CD4-positive, alpha-beta T cell treated with Interleukin-4 for 1 hour (primary cell): ENCODE data around the gene PKP4.

ENCODE experiments used
- DNase-seq, 2 donors: peaks; one replicate each; pipeline ENCODE4 v3.0.0-alpha.2; 2020 to 2022

PKP4 gene

DNA sequence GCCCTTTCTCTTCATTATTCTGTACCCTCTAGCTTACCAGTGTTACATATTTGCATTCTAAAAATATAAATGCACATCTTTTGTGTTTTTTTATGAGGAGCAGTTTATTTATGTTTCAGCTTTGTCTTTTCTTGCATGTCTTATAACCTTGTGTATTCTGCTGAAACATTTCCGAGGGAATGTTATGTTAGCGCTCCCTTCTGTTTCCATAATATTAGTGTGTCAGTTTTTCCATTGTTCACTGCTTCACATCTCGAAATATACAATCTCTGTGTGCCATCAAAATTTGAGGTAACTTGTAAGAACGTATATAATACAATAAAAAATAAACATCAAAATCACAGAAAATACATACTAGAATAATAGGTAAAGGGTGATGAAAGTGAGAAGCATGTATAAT lies 153.3 kb downstream of the PKP4 start:
- no peak for DNase-seq

DNA sequence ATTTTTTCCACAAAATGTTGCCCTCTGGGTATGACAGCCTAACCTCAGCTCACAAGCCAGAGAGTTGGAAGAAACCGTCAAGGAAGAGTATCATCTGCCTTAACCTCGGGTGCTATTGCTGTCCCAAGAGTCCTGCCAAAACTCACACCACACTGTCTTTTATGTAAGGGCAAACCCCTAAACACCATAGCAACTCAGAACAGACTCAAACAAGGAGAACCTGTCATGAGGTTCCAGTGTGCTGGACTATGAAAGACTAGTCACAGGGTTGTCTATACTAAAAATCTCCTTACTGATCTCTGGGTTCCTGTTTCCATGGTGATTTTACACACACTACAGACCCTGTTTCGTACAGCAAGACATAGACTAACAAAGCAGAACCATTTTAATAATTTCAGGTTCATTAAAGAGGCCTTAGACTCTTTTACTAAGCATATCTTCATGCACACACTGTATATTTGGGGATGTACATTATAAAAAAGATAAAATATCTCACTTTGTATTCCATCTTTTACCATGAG lies 159.8 kb downstream of the PKP4 start:
- no peak for DNase-seq

DNA sequence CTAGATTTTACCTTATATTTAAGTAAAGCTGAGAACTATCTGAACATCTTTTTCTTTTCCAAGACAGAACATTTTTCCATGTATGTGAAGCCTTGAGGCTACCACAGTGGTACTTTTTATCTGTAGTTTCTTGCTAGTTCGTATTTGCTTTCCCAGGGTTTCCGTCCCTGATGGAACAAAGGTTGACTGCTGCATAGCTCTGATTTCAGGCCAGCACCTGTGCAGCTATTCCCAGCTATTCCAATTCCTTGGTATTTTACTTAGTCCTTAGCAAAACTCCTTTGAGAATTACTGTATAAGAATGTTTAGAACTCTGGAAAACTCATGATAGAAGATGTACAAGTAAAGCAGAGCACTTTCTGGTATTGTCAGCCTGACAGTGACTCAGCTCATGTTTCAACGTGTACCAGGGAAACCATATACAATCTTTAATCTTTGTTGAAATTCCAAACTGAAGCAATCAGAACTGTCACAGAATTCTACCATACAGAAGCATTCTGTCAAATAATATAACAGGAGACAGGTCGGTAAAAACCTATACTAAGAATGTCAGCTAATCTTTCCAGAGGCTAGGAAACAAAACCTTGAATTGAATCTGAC lies 162.2 kb downstream of the PKP4 start:
- no peak for DNase-seq

DNA sequence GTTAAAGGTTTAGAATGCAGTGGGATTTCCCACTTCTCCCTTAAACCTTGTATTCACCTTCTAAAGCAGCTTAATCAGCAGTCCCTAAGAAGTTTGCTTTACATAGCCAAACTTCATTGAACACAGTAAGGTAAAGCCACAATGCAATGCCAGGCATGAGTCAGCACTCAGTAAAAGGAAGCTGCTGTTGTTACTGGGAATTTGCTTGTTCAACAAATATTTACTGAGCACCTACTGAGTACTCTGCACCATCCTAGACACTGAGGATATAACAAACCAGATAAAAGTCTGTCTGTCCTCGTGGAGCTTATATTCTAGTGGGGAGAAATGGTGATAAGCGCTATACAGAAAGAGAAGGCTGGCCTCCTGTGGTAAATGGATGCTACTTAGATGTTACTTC lies 162.7 kb downstream of the PKP4 start:
- no peak for DNase-seq

DNA sequence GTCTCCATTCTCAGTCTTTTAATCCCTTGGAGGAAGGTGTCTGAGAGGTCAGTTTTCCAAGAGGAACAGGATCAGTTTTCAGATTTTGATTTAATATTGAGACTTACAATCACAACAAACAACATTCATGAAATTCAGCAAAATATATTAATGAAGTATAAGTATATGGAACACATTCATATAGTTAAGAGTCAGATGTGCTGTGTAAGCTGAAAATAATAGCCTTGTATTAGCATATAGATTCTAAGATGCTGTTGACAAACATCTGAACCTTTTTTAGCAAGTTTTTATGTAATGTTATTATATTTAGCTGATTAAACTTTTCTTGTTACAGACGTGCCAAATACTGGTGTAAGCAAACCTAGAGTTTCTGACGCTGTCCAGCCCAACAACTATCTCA lies 163.9 kb downstream of the PKP4 start:
- no peak for DNase-seq

DNA sequence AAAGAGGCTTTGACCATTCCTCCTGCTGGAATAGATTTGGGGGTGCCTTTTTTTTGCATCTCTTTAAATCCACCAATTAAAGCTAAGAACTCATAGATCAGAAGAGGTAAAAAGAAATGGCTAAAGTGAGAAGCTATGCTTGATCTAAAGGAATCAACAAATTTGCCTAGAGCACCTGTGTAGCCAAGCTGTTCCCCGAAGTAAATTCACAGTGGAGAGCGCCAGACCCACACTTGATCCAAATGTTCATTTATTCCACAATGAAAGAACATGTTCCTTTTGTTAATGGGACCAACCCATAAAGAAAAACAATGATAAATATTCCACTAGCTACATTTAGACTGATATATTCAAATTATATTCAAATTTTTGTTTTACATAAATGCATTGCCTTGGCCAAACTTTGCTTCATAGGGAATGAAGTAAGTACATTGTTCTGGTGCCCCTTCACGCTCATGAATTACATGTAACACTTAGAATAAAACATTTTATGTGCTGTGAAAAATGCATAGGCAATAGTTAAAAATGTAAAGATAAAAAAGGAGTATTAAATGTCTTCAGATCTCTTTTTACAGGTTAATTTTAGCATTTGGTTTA lies 167.4 kb downstream of the PKP4 start:
- DNase-seq: no peak

DNA sequence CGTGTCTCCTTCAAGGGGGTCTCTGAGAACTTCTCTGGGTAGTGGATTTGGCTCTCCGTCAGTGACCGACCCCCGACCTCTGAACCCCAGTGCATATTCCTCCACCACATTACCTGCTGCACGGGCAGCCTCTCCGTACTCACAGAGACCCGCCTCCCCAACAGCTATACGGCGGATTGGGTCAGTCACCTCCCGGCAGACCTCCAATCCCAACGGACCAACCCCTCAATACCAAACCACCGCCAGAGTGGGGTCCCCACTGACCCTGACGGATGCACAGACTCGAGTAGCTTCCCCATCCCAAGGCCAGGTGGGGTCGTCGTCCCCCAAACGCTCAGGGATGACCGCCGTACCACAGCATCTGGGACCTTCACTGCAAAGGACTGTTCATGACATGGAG lies 168.2 kb downstream of the PKP4 start:
- DNase-seq: no peak

DNA sequence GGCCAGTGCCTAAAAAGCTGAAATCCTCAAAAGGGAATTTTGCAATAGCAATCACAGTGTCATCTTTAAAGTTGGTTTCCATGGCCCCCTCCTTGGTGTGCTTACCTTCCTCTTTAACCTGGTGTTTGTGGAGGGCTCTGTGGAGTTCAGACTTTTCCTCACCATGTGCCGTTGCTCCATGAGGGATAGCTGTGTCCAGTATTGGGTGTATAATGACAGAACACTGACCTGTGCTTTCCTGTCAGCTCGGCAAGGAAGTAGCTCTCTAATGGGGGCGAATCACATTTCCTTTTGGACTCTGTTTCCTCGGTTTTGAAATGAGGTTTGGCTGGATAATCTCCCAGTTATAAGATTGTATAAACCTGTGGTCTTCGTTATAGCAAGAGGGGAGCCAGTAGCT lies 172.4 kb downstream of the PKP4 start:
- DNase-seq: no peak

DNA sequence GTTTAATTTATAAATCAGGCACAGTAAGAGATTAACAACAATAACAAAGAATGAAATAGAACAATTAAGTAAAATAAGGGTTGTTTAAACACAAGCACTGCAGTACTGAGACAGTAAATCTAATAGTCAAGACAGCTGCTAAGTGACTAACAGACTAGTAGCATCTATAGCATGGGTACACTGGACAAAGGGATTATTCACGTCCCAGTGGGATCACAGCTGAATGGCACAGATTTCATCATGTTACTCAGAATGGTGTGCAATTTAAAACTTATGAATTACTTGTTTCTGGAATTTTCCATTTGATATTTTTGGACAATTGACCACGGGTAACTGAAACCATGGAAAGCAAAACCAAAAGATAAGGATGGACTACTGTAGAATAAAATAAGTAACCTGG lies 176.5 kb downstream of the PKP4 start:
- DNase-seq: no peak

DNA sequence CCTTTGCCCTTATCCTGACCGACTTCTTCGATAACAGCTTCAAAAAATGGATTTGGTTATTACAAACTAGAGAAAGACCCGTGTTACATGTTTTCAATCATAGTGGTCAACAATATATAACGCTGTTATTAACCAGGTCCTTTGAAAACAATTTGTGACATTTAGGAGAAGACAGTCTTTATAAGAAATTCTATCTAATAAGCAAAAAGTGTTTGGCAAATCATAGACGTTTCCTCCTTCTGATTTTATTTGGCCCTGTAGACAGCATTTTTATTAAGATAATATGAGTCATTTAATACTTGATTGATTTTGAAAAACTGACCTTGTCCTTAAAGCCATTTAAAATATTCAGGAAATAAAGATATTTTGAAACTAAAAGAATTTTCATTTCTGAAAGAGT lies 177.9 kb downstream of the PKP4 start:
- no peak for DNase-seq

DNA sequence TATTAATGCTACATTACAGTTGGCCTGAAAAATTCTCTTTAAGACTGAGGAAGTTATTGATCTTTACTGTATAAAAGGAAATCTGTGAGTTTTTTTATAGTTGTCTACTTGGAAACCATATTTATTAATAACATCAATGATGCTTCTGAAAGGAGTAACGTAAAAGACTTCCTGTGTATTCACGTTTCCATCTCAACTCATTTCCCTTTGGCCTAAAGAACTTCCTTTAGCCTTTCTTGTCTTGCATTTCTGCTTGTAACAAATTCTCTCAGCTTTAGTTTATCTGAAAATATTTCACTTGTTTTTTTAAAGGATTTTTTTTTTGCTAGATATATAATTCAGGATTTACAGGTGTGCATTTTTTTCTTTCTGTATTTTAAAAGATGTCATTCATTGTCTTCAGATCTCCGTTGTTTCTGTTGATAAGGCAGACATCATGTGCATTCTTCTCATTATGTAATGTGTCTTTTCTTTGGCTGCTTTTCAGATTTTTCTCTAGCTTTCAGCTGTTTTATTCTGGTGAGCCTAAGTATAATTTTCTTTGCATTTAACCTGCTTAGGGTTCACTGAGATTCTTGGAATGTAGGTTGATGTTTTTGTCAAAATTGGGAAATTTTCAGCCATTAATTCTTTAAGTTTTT lies 179.3 kb downstream of the PKP4 start:
- no peak for DNase-seq

DNA sequence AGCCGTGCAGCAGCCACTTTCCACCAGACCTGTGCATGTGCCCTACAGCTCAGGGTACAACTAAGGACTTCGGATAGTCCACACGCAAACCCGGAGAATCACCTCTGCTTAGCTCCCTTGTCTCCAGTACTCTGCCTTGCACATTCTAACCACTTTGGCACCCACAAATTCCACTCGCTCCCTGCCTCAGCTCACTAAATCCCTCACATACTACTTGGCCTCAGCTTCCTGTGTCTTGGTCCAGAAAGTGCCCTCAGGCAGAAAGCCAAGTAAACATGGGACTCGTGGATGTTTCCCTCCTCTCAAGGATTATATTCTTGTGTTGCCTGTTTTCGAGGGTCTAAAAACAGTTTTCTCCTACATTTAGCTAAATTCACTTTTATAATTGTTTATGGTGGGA lies 180.6 kb downstream of the PKP4 start:
- DNase-seq: no peak

DNA sequence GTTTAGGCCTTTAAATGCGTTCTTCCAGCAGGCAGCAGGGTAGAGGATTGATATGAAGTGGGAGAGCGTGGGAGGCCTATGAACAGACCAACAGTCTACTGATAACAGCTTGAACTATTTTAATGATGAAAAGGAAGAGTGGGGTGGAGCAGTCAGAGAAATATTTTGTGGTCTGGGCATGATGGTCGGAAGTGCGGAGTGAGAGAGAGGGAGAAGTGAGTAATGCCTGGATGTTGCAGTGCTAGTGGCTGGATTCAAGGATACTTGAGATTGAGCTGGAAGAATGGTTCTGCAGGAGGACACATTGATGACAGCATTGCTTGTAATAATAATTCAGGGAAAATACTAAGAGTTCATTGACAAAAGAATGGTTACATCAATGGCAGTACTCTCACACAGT lies 187.4 kb downstream of the PKP4 start:
- DNase-seq: no peak

DNA sequence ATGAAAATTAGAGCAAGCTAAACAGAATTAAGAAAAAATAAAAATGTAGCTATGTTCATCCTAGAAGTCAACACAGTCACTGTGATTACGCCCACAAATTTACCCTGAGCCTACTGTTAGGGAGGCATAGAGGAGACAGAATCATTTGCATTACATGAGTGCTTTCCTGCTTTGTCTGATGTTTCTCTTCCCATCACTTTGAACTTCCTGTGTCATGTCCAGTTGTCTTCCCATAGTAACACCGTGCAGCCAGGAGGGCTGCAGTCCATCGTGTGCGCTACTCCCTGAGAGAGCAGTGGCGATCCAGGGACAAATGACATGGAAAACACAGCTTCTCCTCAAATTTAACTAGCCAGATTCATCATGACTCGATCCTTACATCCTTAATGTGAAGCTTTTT lies 188.5 kb downstream of the PKP4 start:
- no peak for DNase-seq

DNA sequence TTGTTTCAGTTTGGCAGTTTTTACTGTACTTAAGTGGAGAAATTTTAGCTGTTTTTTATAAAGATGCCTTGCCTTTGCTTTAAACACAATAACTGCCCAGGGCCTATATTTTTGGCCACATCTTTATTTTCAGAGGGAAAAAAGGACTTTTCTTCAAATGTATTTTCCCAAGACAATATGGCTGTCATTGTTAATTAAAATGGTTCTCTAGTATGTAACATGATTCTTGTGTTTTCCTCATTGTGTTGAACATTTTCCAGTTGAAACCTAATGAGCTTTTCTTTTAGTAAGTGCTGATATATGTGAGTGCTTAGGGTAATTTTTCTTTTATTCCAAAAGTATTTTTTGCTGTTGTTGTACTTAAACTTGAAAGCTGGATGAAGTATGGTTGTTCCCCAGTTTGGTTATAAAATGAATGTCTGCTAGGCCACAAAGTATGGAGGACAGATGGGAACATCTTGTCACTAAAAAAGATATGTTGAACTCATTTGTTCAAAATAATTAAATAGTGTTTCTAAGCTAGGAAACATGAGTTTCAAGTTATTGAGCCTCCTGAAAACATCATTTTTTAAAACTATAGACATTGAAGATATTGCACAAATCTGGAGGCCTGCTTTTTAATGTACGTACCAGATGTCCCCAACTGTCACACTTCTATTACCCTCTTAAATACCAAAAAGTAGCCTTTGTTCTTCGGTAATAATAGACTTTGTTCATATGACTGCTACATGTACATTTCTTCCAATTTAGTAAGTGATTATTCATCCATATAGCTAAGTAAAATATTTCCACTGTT lies 190.9 kb downstream of the PKP4 start:
- no peak for DNase-seq

DNA sequence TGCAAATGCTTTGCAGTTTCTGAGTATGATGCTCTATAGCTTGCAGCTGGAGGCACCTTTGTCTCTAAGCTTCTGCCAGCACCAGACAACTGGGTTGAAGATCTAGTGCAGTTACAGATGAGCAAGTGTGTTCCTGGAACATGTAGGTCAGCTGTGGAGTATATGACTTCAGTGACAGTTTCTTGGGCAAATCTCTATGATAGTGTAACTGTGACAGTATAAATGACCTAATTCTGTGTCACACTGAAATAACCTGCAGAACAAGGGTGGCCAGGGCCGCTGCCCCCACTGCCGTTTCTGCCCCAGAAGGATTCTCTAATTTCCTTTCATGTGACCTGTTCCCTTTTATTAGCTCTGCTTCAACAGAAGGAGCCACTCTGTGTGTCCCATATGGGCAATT lies 193.1 kb downstream of the PKP4 start:
- DNase-seq: no peak

DNA sequence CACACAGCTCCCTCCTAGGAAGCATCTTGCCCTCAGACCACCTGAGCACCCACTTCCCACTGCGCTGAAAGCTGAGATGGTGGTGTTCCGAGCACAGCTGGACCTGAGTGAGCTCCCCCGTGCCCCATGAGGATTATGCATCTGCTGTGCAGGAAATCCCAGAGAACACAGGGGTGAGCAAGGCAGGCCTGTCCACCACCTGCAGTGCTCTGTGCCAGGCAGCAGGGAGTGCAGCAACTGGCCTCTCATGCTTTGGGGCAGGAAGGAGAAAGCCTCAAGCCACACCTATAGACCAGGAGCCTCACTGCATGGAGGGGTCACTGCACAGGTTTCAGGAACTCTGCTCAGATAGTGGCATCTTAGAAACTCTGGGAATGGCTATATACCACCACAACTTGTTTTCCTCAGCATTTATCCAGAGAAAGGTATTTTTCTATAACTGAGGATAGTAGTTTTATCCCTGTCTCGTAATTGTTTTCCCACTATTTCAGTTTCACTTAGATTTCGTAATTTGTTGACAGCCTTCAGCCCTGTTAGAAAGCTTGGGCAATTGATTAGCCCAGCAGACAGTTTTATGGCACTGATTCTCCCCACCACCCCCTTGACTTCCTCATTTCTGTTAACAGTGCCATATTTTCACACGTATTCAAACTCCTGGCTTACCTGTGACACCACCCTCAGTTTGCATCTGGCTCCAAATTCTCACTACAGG lies 194.1 kb downstream of the PKP4 start:
- DNase-seq: no peak

DNA sequence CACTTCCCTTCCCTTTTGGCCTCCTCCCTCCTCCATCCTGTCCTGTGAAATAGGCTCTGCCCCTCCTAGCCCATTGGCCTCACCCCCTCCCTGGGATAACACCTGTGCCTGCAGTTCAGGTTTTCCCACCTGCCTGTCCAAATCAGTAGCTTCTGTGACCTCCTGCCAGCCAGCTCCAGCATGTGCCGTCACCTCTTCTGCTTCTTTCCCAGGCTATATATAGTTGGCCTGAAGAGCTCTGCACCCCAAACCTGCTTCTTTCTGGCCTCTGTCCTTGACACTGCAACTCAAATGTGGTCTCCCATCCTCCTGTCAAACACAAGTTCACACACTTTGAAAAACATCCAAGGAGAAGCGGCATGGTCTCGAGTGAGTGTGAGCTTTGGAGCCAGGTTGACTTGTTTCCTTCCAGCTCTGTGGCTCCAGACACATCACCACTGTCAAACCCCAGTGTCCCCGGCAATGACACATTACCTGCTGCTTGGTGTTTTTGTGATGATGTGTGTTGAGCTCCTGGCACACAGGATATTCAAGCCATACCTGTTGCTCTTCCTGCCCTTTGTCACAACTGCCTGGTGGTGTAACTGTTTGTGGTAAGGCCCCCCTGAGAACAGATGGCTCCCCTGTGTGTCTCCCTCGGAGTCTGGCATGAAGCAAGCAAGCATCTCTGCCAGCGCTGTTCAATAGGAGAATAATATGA lies 194.8 kb downstream of the PKP4 start:
- DNase-seq: no peak

DNA sequence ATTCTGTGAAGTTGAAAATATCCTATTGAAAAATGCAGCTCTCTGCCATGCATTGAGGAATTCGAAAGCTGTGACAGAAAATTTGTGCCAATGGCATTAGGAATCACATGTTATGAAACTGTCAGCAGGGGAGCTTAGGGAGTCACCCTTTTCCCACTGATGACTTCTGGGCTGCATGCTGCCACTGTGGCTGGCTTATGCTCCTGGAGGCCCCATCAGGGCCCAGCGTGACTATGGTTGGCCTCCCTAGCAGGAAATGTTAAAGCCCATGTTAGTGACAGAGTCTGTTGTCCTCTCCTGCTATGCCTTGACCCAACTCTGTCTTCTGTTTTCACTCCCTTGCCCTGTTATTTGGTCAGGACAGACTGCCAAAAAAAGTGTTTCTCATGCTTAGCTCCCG lies 198.9 kb downstream of the PKP4 start:
- DNase-seq: no peak

DNA sequence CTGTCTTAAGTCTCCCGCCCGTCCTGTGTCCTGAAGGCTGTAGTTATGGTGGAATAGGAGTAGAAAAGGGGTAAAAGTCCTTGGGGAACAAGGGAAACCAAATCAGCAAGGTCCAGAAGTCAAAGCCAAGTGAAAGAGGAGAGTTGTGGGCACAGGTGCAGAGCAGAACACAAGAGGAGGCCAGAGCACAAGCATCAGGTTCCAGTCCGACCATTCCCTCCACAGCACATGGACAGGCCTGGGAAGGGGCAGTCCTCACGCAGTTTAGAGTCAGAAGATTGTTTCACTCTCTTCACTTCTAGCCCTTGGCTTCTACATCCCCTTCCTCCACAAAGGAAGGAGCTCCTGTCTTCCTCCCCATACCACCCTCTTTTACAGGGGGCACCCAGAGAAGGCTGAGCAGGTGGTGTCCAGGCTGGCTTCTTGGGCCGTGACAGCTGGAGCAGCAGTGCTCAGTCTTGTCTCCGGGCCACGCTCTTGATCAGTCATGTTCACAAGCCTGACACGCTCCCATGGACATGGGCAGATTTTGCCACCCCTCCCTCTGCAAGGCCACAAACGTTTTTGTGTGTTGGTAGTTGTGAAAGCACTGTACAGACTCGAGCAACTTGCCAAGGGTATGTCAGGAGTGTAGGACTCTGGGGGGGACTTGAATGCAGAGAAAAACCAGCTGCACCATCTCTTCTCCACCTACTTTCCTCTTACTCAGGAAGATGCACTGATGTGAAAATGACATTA lies 199.9 kb downstream of the PKP4 start:
- no peak for DNase-seq

DNA sequence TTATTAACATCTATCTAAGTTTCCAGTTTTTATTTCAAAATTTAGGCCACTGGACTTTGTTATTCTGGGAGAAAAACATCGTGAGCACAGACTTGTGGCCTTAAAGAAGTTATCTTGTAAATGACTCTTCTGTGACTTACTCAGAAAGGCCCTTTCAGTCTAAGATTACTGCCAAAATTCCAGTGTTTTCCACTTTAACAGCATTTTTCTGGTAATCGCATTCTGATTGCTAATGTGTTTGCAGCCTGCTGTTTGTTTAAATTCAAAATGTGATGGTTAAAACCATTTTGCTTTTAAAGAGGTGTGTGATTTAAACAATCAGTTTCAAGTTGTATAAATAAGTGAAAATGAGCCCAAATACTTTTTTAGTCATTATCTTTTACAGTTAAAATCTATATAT lies 201.6 kb downstream of the PKP4 start:
- DNase-seq: no peak

DNA sequence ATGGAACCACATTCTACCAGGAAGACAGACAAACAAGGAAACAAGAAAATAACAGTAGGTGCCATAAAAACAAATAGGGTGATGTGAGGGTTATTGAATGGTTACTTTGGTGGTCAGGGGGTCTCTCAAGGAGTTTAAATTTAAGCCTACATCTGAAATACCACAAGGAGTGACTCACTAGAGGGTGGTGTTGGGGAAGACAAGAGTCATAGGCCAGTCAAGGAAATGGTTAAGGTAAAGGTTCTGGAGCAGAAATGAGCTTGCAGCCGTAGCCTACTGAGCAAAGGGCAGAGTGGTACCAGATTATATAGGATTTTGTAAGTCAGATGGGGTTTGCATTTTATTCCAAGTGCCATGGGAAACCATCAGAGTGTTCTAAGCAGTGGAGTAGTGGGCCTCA lies 202.7 kb downstream of the PKP4 start:
- DNase-seq: no peak
